Retinal pigment epithelial cell (primary cell): ENCODE data around the gene DCP1A.

Source experiments
- DNase-seq: peaks from one replicate; pipeline ENCODE4 v3.0.0-alpha.2; 2010; ENCODE audit warnings: low read depth
- H3K4me3 ChIP-seq: 2 replicates; pipeline ENCODE4 v1.5.1; 2011; ENCODE audit warnings: mild to moderate bottlenecking, low read length, control low read depth, moderate library complexity
- CTCF ChIP-seq: conservative IDR thresholded peaks from 2 replicates; pipeline ENCODE4 v1.5.1; 2011; ENCODE audit warnings: low read depth, low read length, control low read depth, inconsistent platforms

The DCP1A gene

GRCh38 chr3:53267766-53268165, 79.6 kb downstream of the DCP1A start:
- TF ChIP-seq CTCF: no peak

GRCh38 chr3:53264718-53265117, 82.6 kb downstream of the DCP1A start:
- H3K4me3 ChIP-seq: no peak overlapping the region
- no peak for TF ChIP-seq CTCF
- no peak for DNase-seq

More at GRCh38 chr3:53267766-53268165, 79.6 kb downstream of the DCP1A start:
- H3K4me3 ChIP-seq: no peak overlapping the region
- no peak for DNase-seq

GRCh38 chr3:53263907-53264306, 83.4 kb downstream of the DCP1A start:
- DNase-seq: no peak
- no peak for TF ChIP-seq CTCF
- no peak overlapping the region for H3K4me3 ChIP-seq

- DNase-seq: no peak
- H3K4me3 ChIP-seq: no peak overlapping the region
- no peak for TF ChIP-seq CTCF
Observed at GRCh38 chr3:53261712-53262111, 85.6 kb downstream of the DCP1A start.

DNA sequence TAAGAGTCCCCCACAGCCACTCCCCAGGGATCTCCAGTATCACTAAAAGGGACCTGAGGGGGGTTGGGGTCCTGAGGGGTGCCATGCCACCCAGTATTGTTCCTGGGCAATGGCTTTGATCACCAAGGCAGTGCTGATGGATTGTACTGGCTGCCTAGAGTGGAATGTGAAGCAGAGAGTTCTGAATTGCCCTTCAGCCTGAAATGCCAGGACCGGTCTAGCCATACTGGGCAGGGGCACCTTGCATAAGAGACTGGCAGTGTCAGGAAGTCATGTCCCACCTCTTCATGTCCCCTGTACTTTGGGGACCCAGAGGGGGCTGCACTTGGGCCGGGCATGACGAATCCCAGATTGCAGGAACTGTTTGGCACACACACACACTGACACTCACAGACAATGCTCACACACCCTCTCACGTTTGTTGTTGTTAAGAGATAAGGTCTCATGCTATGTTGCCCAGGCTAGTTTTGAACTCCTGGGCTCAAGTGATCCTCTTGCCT, 87.0 kb downstream of the DCP1A start:
- no peak for DNase-seq
- H3K4me3 ChIP-seq: no peak overlapping the region
- TF ChIP-seq CTCF: no peak

GRCh38 chr3:53259427-53260259, 87.7 kb downstream of the DCP1A start:
- no peak for DNase-seq
- TF ChIP-seq CTCF: no peak
- no peak overlapping the region for H3K4me3 ChIP-seq
